Keratinocyte (primary cell): ENCODE measurements around the gene ELP6.

Experiments
- CTCF ChIP-seq, 3 experiments: IDR thresholded peaks in 1 of 3; conservative IDR thresholded peaks in 1 of 3; optimal IDR thresholded peaks in 1 of 3; 2 replicates in 2 of 3; 3 replicates in 1 of 3; pipeline versions ENCODE3 to v1.5.1; 2011; ENCODE audit warnings: low read length in 3 of 3, mild to moderate bottlenecking in 3 of 3, moderate library complexity in 2 of 3, control low read depth in 1 of 3, inconsistent platforms in 1 of 3; ENCODE audit not compliant: insufficient read depth in 2 of 3; ENCODE audit errors: extremely low read depth in 1 of 3
- EZH2 ChIP-seq: IDR thresholded peaks from one replicate; pipeline ENCODE4 v1.6.1; 2012; ENCODE audit warnings: inconsistent platforms, mild to moderate bottlenecking, low read length, moderate library complexity

GRCh38 chr3:47515100-47515499 is 1.6 kb upstream of the ELP6 start:
- TF ChIP-seq CTCF (optimal IDR thresholded peaks at IDR 0.05 in 1 of 3, IDR thresholded peaks at IDR 0.05 in 1 of 3, conservative IDR thresholded peaks at IDR 0.05 in 1 of 3; ENCODE audit: extremely low read depth in 1 of 3, insufficient read depth in 2 of 3, low read length in 3 of 3), result no peak
- TF ChIP-seq EZH2, result no peak
